PC-9 (cell line): ENCODE measurements around the gene SLC35F3. TPM values are rescaled to one million over a fixed set of nuclear protein-coding genes. Genes with fewer than 3 reads are reported as not detected.

ENCODE experiments used
- BruUV-seq: library from RNA; stranded (reverse); fragments of 400-500 nt; replicated peaks from 2 replicates; lab custom pipeline; 2021; lab: Mats Ljungman, UMichigan
- CTCF ChIA-PET: fragments of 300-600 bp; sonication (Branson Sonifier 250); formaldehyde crosslinking; loops from one replicate; lab custom pipeline; 2022; ENCODE audit warnings: antibody characterized with exemption; lab: Charles Lee
- POLR2A ChIA-PET: fragments of 300-600 bp; sonication (Branson Sonifier 250); formaldehyde crosslinking; loops from one replicate; lab custom pipeline; 2022; ENCODE audit warnings: antibody characterized with exemption; ENCODE audit not compliant: unreplicated experiment; lab: Charles Lee
- DNase-seq, 2 experiments: peaks; one replicate each; pipeline versions ENCODE4 v3.0.0 to v3.0.0-alpha.2; 2015 to 2022; ENCODE audit warnings: mixed read lengths in 1 of 2
- H2AFZ ChIP-seq: fragments of 200-600 bp; sonication (generic); 2 replicates; pipeline ENCODE4 v1.8.1; 2017; ENCODE audit warnings: antibody characterized with exemption
- H3F3A ChIP-seq: fragments of 200-600 bp; sonication (generic); 2 replicates; pipeline ENCODE4 v1.8.1; 2017; ENCODE audit warnings: antibody characterized with exemption, mild to moderate bottlenecking, low read depth; ENCODE audit not compliant: insufficient read depth
- H3K27ac ChIP-seq: fragments of 200-600 bp; sonication (generic); 2 replicates; pipeline ENCODE4 v1.6.1; 2016; ENCODE audit warnings: mixed run types
- H3K27me3 ChIP-seq: fragments of 200-600 bp; sonication (generic); 2 replicates; pipeline ENCODE4 v1.6.1; 2016; ENCODE audit warnings: low read depth, mixed run types; ENCODE audit not compliant: insufficient read depth
- H3K36me3 ChIP-seq: fragments of 200-600 bp; sonication (generic); 2 replicates; pipeline ENCODE4 v1.6.1; 2016; ENCODE audit warnings: low read depth, mixed run types
- H3K4me1 ChIP-seq: fragments of 200-600 bp; sonication (generic); replicated peaks from 2 replicates; pipeline ENCODE4 v1.6.1; 2016; ENCODE audit warnings: mixed run types; ENCODE audit not compliant: insufficient read depth
- H3K4me2 ChIP-seq: fragments of 200-600 bp; sonication (generic); 2 replicates; pipeline ENCODE4 v1.6.1; 2017; ENCODE audit warnings: mixed run types
- H3K4me3 ChIP-seq: fragments of 200-600 bp; sonication (generic); 2 replicates; pipeline ENCODE4 v1.6.1; 2016; ENCODE audit warnings: mixed run types
- H3K79me2 ChIP-seq: fragments of 200-600 bp; sonication (generic); 2 replicates; pipeline ENCODE4 v1.6.1; 2017; ENCODE audit warnings: low read depth, mixed run types
- H3K9me2 ChIP-seq: fragments of 200-600 bp; sonication (generic); 2 replicates; pipeline ENCODE4 v1.8.1; 2017; ENCODE audit warnings: mild to moderate bottlenecking; ENCODE audit not compliant: insufficient read depth
- H3K9me3 ChIP-seq: fragments of 200-600 bp; sonication (generic); 2 replicates; pipeline ENCODE4 v1.8.1; 2016; ENCODE audit warnings: low read depth; ENCODE audit not compliant: insufficient read depth
- H4K20me1 ChIP-seq: fragments of 200-600 bp; sonication (generic); 2 replicates; pipeline ENCODE4 v1.8.1; 2017; ENCODE audit not compliant: insufficient read depth
- CTCF ChIP-seq: fragments of 200-600 bp; sonication (generic); conservative IDR thresholded peaks from 2 replicates; pipeline ENCODE4 v1.6.1; 2017; ENCODE audit warnings: mixed run types, antibody characterized with exemption, mild to moderate bottlenecking, moderate library complexity
- EZH2 ChIP-seq: fragments of 200-600 bp; sonication (generic); IDR thresholded peaks from 2 replicates; pipeline ENCODE4 v1.8.0; 2017; ENCODE audit warnings: antibody characterized with exemption, low read depth
- intact Hi-C: fragments of 100-400 bp; cut with micrococcal nuclease; formaldehyde crosslinking; loops from one replicate; pipeline ENCODE4 v1.10.0; 2022; ENCODE audit not compliant: unreplicated experiment
- total RNA-seq: library from RNA; stranded (reverse); gene quantifications from 2 replicates; pipeline ENCODE4 v1.2.3, GENCODE V29; 2021

SLC35F3 gene
- total RNA-seq, 1 experiment from 2014 or later, result 6.1 TPM

GRCh38 chr1:234342774-234343173 is 438.3 kb downstream of the SLC35F3 start:
- Histone ChIP-seq H3K9me2 (no peaks in the 10 kb centered on the region), H3K27ac (no peak overlapping the region), H3F3A (no peaks in the 10 kb centered on the region), H3K4me2 (no peak overlapping the region), H4K20me1 (no peaks in the 10 kb centered on the region), H3K4me3 (no peak overlapping the region), H3K9me3 (no peaks in the 10 kb centered on the region), H3K79me2 (no peaks in the 10 kb centered on the region), H2AFZ (no peak overlapping the region), H3K4me1 (no peaks in the 10 kb centered on the region), H3K27me3 (no peaks in the 10 kb centered on the region), H3K36me3 (no peaks in the 10 kb centered on the region)
- TF ChIP-seq EZH2 (no peak), CTCF (no peak)
- ChIA-PET CTCF (no interaction called here), POLR2A (no interaction called here)
- DNase-seq, result no peak
- intact Hi-C loops, result no loop called here
- no TSS peak for BruUV-seq

- Histone ChIP-seq H3F3A (no peaks in the 10 kb centered on the region), H3K9me2 (no peaks in the 10 kb centered on the region), H3K27me3 (no peaks in the 10 kb centered on the region), H3K4me1 (no peaks in the 10 kb centered on the region), H3K79me2 (no peaks in the 10 kb centered on the region), H3K9me3 (no peaks in the 10 kb centered on the region), H3K4me3 (no peak overlapping the region), H3K36me3 (no peaks in the 10 kb centered on the region), H3K27ac (no peak overlapping the region), H2AFZ (no peak overlapping the region), H4K20me1 (no peaks in the 10 kb centered on the region), H3K4me2 (no peak overlapping the region)
- no peak for DNase-seq
- intact Hi-C loops, result no loop called here
- BruUV-seq, result no TSS peak
- CTCF ChIA-PET, result no interaction called here
- POLR2A ChIA-PET, result no interaction called here
- TF ChIP-seq EZH2 (no peak), CTCF (no peak)
Observed at GRCh38 chr1:234345237-234345636, 440.8 kb downstream of the SLC35F3 start.

GRCh38 chr1:234348964-234349363 is 444.5 kb downstream of the SLC35F3 start:
- POLR2A ChIA-PET, result interaction anchor here (0.6 kb wide), 1 partner anchor 1019 kb away, joined by 3 read pairs; no protein-coding TSS in a partner anchor
- no peak for TF ChIP-seq EZH2
- no peak for TF ChIP-seq CTCF
- H3K4me2 ChIP-seq, result no peak overlapping the region
- no peak overlapping the region for H2AFZ ChIP-seq
- H3K36me3 ChIP-seq, result no peaks in the 10 kb centered on the region
- H3K4me3 ChIP-seq, result no peak overlapping the region
- H3F3A ChIP-seq, result no peaks in the 10 kb centered on the region; the same call in 1 of the 2 replicates
- no peaks in the 10 kb centered on the region for H3K79me2 ChIP-seq
- no peak for DNase-seq
- intact Hi-C loops, result no loop called here
- no peaks in the 10 kb centered on the region for H4K20me1 ChIP-seq
- CTCF ChIA-PET, result interaction anchor here (0.6 kb wide), 1 partner anchor 109 kb away, joined by 5 read pairs; no protein-coding TSS in a partner anchor
- H3K27ac ChIP-seq, result no peak overlapping the region
- H3K9me3 ChIP-seq, result no peaks in the 10 kb centered on the region
- no peaks in the 10 kb centered on the region for H3K4me1 ChIP-seq
- no peaks in the 10 kb centered on the region for H3K9me2 ChIP-seq
- no peaks in the 10 kb centered on the region for H3K27me3 ChIP-seq
- BruUV-seq, result no TSS peak
